IPS DF 4.7 (cell line): Measurements from ENCODE around the gene PDE1C.
"Not testable (repeated sequence)": the region's sequence is repeated elsewhere in the genome, so short reads cannot be mapped to it uniquely, and the experiment has no call there.

Source experiments
- DNase-seq: peaks from one replicate; pipeline ENCODE4 v3.0.0-alpha.2; 2013; ENCODE audit warnings: low spot score; ENCODE audit errors: extremely low read depth

Gene PDE1C

GRCh38 chr7:32070406-32071360 lies at the start of gene PDE1C:
Gene PDE1C (minus strand): TSS chr7:32070407.
- DNase-seq, result no peak

GRCh38 chr7:32119790-32120196 lies 49.6 kb upstream of the PDE1C start:
- no peak for DNase-seq

- DNase-seq, result no peak
Observed at GRCh38 chr7:32117837-32118236, 47.6 kb upstream of the PDE1C start.

- DNase-seq, result no peak
Observed at GRCh38 chr7:32116436-32116835, 46.2 kb upstream of the PDE1C start.

- DNase-seq, result no peak
Observed at GRCh38 chr7:32115831-32116230, 45.6 kb upstream of the PDE1C start.

GRCh38 chr7:32108651-32109050 lies 38.4 kb upstream of the PDE1C start:
- DNase-seq, result no peak

- DNase-seq, result no peak
Observed at GRCh38 chr7:32104766-32105165, 34.6 kb upstream of the PDE1C start.

- no peak for DNase-seq
Observed at GRCh38 chr7:32103361-32103760, 33.2 kb upstream of the PDE1C start.

- DNase-seq, result no peak
Observed at GRCh38 chr7:32102432-32102873, 32.2 kb upstream of the PDE1C start.

- no peak for DNase-seq
Observed at GRCh38 chr7:32100407-32100907, 30.2 kb upstream of the PDE1C start.

GRCh38 chr7:32094516-32094915 lies 24.3 kb upstream of the PDE1C start:
- no peak for DNase-seq

- DNase-seq, result no peak
Observed at GRCh38 chr7:32093415-32094408, 23.5 kb upstream of the PDE1C start.

GRCh38 chr7:32092346-32092745 lies 22.1 kb upstream of the PDE1C start:
- DNase-seq, result no peak

- no peak for DNase-seq
Observed at GRCh38 chr7:32091608-32092210, 21.5 kb upstream of the PDE1C start.

GRCh38 chr7:32089678-32090077 lies 19.5 kb upstream of the PDE1C start:
- no peak for DNase-seq

GRCh38 chr7:32089256-32089655 lies 19.0 kb upstream of the PDE1C start:
- no peak for DNase-seq

- DNase-seq, result no peak
Observed at GRCh38 chr7:32088451-32088881, 18.3 kb upstream of the PDE1C start.

- DNase-seq, result no peak
Observed at GRCh38 chr7:32079510-32079909, 9.3 kb upstream of the PDE1C start.

GRCh38 chr7:32078824-32079223 lies 8.6 kb upstream of the PDE1C start:
- DNase-seq, result no peak

GRCh38 chr7:32077806-32078205 lies 7.6 kb upstream of the PDE1C start:
- no peak for DNase-seq

- not testable (repeated sequence) for DNase-seq
Observed at GRCh38 chr7:32076802-32077201, 6.6 kb upstream of the PDE1C start.
